Measurements from ENCODE around the gene RCVRN.

- TF ChIP-seq CTCF (IDR thresholded peaks at IDR 0.05; ENCODE audit: low read depth, low read length): no peak
- TF ChIP-seq EZH2phosphoT487 (IDR thresholded peaks at IDR 0.05; ENCODE audit: low read depth): no peak
Observed at GRCh38 chr17:9937901-9938300, 32.8 kb upstream of the RCVRN start.

All from OCI-LY3 (cell line).